ENCODE measurements around the gene MUS81. TPM values are rescaled to one million over a fixed set of nuclear protein-coding genes. Genes with fewer than 3 reads are reported as not detected.

Gene MUS81
- total and polyA plus RNA-seq, 2 of the 13 experiments (the other 11 are each of a cell fraction or from before 2014, with no cell fraction given): 25.6 to 30.2 TPM

DNA sequence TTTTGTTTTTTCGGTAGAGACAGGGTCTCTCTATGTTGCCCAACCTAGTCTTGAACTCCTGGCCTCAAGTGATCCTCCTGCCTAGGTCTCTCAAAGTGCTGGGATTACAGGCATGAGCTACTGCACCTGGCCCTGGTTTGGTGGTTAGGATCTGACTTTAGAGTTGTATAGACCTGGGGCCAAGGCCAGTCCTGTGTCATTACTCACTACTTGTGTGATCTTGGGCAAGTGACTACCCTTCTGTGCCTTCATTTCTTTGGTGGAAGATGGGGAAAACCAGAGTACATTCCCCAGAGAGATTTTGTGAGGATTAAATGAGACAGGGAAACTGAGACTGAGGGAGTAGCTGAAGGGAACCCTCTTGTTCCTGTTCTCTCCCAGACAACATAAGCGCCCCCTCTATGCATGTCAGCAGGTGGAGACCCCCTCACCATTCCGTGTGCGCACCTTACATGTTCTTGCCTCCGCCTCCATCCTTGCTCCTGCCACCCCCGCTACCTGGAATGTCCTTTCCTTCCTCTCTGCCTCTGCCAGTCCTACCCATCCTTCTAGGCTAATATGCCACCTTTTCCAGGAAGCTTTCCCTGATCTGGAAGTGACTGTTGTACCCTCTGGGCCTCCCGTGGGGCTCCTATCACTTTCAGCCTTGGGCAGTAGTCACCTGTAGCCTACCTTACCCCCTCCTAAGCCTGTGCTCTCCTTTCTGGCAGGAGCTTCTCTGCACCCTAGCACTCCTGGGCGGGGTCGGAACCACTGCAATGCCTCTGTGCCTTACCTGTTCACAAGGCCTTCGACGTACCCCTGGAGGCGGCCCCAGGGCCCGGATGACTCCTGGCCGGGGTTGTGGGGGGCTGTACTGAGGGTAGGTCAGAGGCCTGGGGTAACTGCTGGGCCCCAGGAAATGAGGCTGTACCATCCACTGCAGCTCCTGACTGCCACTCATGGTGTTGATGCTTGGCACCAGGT is 36.1 kb downstream of the MUS81 start:
- H3K9ac ChIP-seq (ENCODE audit: insufficient read depth, low read depth, low read length): no peak overlapping the region
- DNase-seq (ENCODE audit: low spot score) (no peak), FAIRE-seq (no peak), ATAC-seq (no peak)
- peak; percentile 47; the same call in 1 of the 2 replicates for TF ChIP-seq POLR2AphosphoS2 (IDR thresholded peaks at IDR 0.05; ENCODE audit: low read depth, low read length)
- TF ChIP-seq, protein P1, sequence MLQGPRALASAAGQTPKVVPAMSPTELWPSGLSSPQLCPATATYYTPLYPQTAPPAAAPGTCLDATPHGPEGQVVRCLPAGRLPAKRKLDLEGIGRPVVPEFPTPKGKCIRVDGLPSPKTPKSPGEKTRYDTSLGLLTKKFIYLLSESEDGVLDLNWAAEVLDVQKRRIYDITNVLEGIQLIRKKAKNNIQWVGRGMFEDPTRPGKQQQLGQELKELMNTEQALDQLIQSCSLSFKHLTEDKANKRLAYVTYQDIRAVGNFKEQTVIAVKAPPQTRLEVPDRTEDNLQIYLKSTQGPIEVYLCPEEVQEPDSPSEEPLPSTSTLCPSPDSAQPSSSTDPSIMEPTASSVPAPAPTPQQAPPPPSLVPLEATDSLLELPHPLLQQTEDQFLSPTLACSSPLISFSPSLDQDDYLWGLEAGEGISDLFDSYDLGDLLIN (CRISPR knock-in tag; IDR thresholded peaks at IDR 0.05; ENCODE audit: borderline replicate concordance): no peak
- no peak overlapping the region for H3K4me2 ChIP-seq (ENCODE audit: low read depth, low read length)
- ChIA-PET POLR2A (interaction anchor here (1.4 kb wide), 1 partner anchor 8 kb away, joined by 8 read pairs; the partner anchor contains the start of gene FIBP), CTCF (ENCODE audit: low intra/inter-chr PET ratio, low total read pairs) (no interaction called here)
- peaks cover 8 to 18% of the 10 kb centered on the region in 2 experiments; a peak in 4 of 5 replicates for H3K36me3 ChIP-seq (replicated peaks in 1 of 2; ENCODE audit: control insufficient read depth in 1 of 2, insufficient read depth in 2 of 2, low read length in 2 of 2)
- intact Hi-C loops (cut with micrococcal nuclease; ENCODE audit: unreplicated experiment) (no loop called here), in situ Hi-C loops (cut with HindIII; ENCODE audit: extremely low pct_ligation_motif_present, low pct_unique_long_range_greater_than_20kb) (no loop called here)
- no peaks in the 10 kb centered on the region for H4K20me1 ChIP-seq (ENCODE audit: insufficient read depth, low read length)
- H2AFZ ChIP-seq (ENCODE audit: low read length): no peak overlapping the region
- peaks cover 32% of the 10 kb centered on the region for H3K79me2 ChIP-seq (ENCODE audit: insufficient read depth, low read length)
- no TSS peak for BruUV-seq (replicated peaks)
- no peaks in the 10 kb centered on the region; a peak in 1 of 5 replicates for H3K27me3 ChIP-seq (ENCODE audit: control insufficient read depth in 1 of 2, insufficient read depth in 2 of 2, low read length in 2 of 2)
- H3K4me3 ChIP-seq (replicated peaks in 1 of 3; ENCODE audit: insufficient read depth in 1 of 3, low read depth in 2 of 3, low read length in 3 of 3): no peak overlapping the region
- H3K4me1 ChIP-seq (ENCODE audit: insufficient read depth, low read length): peaks cover 51% of the 10 kb centered on the region
- H3K27ac ChIP-seq (ENCODE audit: extremely low read length, insufficient read depth, low read length): no peak overlapping the region
- 96% methylated on average over 14 of the region's 14 CpGs for WGBS (ENCODE audit: low lambda C conversion rate)
- H3K9me3 ChIP-seq (ENCODE audit: low read length): no peaks in the 10 kb centered on the region

DNA sequence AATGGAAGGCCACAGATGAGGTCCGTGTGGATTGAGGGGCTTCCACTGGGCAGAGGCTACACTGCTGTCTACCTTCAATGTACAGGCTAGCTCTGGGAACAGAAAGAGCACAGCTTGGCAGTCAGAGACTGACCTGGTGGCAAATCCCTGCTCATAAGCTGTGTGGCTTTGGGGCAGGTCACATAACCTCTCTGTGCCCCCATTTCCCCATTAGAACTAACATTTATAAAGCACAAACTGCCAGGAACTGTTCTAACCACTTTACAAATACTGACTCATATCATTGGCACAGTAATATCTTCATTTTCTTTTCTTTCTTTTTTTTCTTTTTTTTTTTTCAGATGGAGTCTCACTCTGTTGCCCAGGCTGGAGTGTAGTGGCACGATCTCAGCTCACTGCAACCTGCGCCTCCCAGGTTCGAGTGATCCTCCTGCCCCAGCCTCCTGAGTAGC is 36.8 kb downstream of the MUS81 start:
- TF ChIP-seq ZNF768 (CRISPR knock-in tag; IDR thresholded peaks at IDR 0.05) (peak; percentile 72), IKZF1 (IDR thresholded peaks at IDR 0.05) (no peak)
- WGBS (ENCODE audit: low lambda C conversion rate): 96% methylated on average over 4 of the region's 4 CpGs
- Histone ChIP-seq H3K4me1 (ENCODE audit: insufficient read depth, low read length) (peaks cover 53% of the 10 kb centered on the region), H3K9ac (ENCODE audit: insufficient read depth, low read depth, low read length) (no peak overlapping the region), H3K36me3 (replicated peaks in 1 of 2; ENCODE audit: control insufficient read depth in 1 of 2, insufficient read depth in 2 of 2, low read length in 2 of 2) (peaks cover 8 to 18% of the 10 kb centered on the region in 2 experiments; a peak in 4 of 5 replicates), H2AFZ (ENCODE audit: low read length) (no peak overlapping the region), H3K4me2 (ENCODE audit: low read depth, low read length) (no peak overlapping the region), H3K9me3 (ENCODE audit: low read length) (no peaks in the 10 kb centered on the region), H3K4me3 (replicated peaks in 1 of 3; ENCODE audit: insufficient read depth in 1 of 3, low read depth in 2 of 3, low read length in 3 of 3) (no peak overlapping the region), H3K27ac (ENCODE audit: extremely low read length, insufficient read depth, low read length) (no peak overlapping the region), H4K20me1 (ENCODE audit: insufficient read depth, low read length) (no peaks in the 10 kb centered on the region), H3K79me2 (ENCODE audit: insufficient read depth, low read length) (peaks cover 32% of the 10 kb centered on the region), H3K27me3 (ENCODE audit: control insufficient read depth in 1 of 2, insufficient read depth in 2 of 2, low read length in 2 of 2) (no peaks in the 10 kb centered on the region; a peak in 1 of 5 replicates)
- FAIRE-seq (no peak), ATAC-seq (no peak), DNase-seq (ENCODE audit: low spot score) (no peak)
- ChIA-PET CTCF (ENCODE audit: low intra/inter-chr PET ratio, low total read pairs) (no interaction called here), POLR2A (interaction anchor here (0.6 to 1.4 kb wide), 3 partner anchors 9 to 43 kb away, joined by 3 to 8 read pairs (median 3); partner anchors contain the start of gene FIBP)
- in situ Hi-C loops (cut with HindIII; ENCODE audit: extremely low pct_ligation_motif_present, low pct_unique_long_range_greater_than_20kb): no loop called here
- intact Hi-C loops (cut with micrococcal nuclease; ENCODE audit: unreplicated experiment): no loop called here
- no TSS peak for BruUV-seq (replicated peaks)

Data from HepG2 (cell line).